Brain microvascular endothelial cell (primary cell): Measurements from ENCODE around the gene SF3B3.

ENCODE experiments used
- DNase-seq: peaks from one replicate; pipeline ENCODE4 v3.0.0-alpha.2; 2020
- H3K27ac ChIP-seq: fragments of 250-450 bp; sonication (Bioruptor Pico); 2 replicates; pipeline ENCODE4 v1.5.1; 2020; ENCODE audit warnings: mild to moderate bottlenecking, moderate library complexity
- H3K27me3 ChIP-seq: fragments of 250-450 bp; sonication (Bioruptor Pico); replicated peaks from 2 replicates; pipeline ENCODE4 v1.5.1; 2020; ENCODE audit warnings: mild to moderate bottlenecking
- H3K36me3 ChIP-seq: fragments of 250-450 bp; sonication (Bioruptor Pico); replicated peaks from 2 replicates; pipeline ENCODE4 v1.5.1; 2020; ENCODE audit warnings: mild to moderate bottlenecking
- H3K4me3 ChIP-seq: 2 replicates; pipeline ENCODE4 v1.5.1; 2011; ENCODE audit warnings: low read depth, mild to moderate bottlenecking, control low read depth, low read length, moderate library complexity
- in situ Hi-C: cut with HindIII; loops from 2 replicates; pipeline ENCODE4 v1.10.0; 2017; ENCODE audit warnings: low sequenced_read_pairs, low pct_ligation_motif_present
- TF ChIP-seq, protein P1 (sequence below): IDR thresholded peaks from 2 replicates; pipeline ENCODE4 v1.5.1; 2011; ENCODE audit warnings: low read depth, mild to moderate bottlenecking, moderate library complexity, low read length, control low read depth, inconsistent platforms; ENCODE audit errors: missing control alignments

The SF3B3 gene

DNA sequence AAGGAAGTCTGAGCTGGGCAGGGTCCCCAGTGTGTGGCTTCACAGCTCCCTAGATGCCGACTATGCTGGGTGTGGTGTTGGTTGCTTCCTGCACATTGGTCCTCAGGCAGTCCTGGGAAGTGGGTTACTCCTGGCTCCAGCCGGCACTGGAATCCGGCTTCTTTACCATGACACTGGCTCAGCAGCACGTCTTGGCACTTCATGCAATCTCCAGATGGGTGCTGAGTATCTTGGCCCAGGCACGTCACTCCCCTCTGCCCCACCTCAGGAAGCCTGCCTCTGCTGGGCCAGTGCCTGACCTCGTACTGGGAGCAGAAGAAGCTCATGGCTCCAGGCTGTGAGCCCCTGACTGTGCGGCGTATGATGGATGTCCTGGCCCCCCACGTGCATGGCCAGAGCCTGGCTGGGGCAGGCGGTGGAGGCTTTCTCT, 44.7 kb upstream of the SF3B3 start:
- no peak overlapping the region for H3K27ac ChIP-seq
- in situ Hi-C loops, result no loop called here
- H3K36me3 ChIP-seq, result peaks cover 26% of the 10 kb centered on the region
- no peak overlapping the region for H3K4me3 ChIP-seq
- DNase-seq, result no peak
- H3K27me3 ChIP-seq, result no peaks in the 10 kb centered on the region
- TF ChIP-seq, protein P1, sequence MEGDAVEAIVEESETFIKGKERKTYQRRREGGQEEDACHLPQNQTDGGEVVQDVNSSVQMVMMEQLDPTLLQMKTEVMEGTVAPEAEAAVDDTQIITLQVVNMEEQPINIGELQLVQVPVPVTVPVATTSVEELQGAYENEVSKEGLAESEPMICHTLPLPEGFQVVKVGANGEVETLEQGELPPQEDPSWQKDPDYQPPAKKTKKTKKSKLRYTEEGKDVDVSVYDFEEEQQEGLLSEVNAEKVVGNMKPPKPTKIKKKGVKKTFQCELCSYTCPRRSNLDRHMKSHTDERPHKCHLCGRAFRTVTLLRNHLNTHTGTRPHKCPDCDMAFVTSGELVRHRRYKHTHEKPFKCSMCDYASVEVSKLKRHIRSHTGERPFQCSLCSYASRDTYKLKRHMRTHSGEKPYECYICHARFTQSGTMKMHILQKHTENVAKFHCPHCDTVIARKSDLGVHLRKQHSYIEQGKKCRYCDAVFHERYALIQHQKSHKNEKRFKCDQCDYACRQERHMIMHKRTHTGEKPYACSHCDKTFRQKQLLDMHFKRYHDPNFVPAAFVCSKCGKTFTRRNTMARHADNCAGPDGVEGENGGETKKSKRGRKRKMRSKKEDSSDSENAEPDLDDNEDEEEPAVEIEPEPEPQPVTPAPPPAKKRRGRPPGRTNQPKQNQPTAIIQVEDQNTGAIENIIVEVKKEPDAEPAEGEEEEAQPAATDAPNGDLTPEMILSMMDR, result no peak

DNA sequence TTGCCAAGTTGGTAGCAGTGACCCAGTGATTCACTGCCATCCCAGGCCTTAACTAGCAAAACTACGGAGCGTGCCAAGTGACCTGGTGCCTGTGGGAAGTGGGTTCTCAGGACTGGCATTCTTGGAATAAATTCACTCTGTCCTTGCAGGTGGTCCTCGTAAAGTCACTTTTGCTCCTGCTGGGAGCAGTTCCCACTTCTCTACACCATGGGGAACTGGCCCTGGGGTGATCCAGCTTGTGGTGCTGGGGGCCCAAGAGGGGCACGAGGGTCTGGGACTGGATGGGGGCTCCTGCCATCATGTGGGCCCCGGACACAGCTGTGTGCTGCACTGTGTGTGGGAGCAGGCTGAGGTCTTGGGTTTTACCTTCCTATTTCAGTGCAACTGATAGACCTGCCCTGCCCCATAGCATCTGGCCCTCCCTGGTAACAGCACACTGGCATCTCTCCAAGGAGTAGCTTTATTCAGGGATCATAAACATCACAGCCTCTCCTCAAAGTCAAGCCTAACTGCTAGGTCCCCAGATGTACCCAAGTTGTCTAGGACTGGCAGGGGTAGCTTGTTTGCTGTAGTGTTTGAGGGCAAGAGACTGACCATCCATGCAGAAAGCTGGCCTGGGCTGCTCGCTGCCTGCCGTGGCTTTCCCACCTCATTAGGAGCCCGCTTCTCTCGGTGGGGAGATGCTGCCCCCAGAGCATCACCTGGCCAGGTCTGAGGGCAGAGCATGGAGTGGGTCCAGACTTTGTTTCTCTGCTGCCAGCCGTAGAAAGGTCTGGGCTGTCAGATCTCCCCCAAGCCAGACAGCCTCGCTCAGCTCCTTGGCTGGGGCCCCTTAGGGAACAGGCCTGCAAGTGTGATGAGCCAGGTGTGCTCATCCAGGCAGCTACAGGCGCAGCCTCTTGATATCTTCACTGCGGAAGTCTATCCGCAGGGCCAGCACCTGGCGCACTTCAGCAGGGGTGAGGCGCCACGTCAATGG, 43.2 kb upstream of the SF3B3 start:
- Histone ChIP-seq H3K27me3 (no peaks in the 10 kb centered on the region), H3K27ac (no peak overlapping the region), H3K4me3 (no peak overlapping the region), H3K36me3 (peaks cover 26% of the 10 kb centered on the region)
- DNase-seq, result no peak
- TF ChIP-seq, protein P1, result no peak
- in situ Hi-C loops, result no loop called here

DNA sequence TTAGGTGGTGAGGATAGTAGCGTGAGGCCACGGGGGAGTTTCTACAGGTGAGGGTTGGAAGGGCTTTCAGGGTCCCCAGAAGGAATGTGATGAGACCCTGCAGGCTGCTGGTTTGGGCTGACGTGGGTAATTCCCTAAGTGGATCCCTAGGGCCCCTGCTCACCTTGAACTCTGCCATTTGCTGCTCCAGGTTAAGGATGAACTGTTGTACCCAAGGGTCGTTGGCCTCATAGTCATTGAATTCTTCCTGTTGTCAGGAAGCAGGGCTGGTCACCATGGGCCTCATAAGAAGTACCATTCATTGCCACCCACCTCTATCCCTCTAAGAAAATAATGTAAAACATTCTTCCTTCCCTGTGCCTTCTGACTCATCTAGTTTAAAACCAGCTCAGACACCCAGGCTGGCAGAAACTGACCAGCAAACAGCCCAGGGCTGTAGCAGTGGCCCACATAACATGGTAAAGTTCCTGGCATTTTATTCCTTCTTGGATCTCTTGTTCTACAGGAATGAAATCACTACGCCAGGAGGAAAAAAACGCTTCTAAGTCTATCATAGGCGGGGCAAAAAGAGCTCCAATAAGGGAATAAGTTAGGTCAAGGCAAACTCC, 41.6 kb upstream of the SF3B3 start:
- H3K27me3 ChIP-seq, result no peaks in the 10 kb centered on the region
- TF ChIP-seq, protein P1, result no peak
- no peak overlapping the region for H3K27ac ChIP-seq
- H3K36me3 ChIP-seq, result peaks cover 26% of the 10 kb centered on the region
- DNase-seq, result no peak
- no peak overlapping the region for H3K4me3 ChIP-seq
- in situ Hi-C loops, result no loop called here

DNA sequence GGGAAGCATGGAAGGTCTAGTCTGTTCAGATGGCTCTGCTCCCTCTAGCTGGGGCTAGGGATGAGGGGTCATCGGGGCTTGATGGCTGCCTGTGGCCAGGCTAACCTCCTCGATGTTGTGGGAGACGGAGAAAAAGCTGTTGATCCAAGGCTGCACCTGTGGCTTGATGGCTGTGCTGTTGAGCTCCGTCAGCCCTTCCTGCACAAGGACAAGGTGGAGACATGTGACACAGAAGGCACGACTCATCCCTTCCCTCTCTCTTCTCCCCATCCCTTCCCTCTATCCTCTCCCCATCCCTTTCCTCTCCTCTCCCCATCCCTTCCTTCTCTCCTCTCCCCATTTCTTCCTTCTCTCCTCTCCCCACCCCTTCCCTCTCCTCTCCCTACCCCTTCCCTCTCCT, 41.0 kb upstream of the SF3B3 start:
- Histone ChIP-seq H3K36me3 (peaks cover 26% of the 10 kb centered on the region), H3K27me3 (no peaks in the 10 kb centered on the region), H3K27ac (no peak overlapping the region), H3K4me3 (no peak overlapping the region)
- in situ Hi-C loops, result no loop called here
- DNase-seq, result no peak
- TF ChIP-seq, protein P1, result no peak

DNA sequence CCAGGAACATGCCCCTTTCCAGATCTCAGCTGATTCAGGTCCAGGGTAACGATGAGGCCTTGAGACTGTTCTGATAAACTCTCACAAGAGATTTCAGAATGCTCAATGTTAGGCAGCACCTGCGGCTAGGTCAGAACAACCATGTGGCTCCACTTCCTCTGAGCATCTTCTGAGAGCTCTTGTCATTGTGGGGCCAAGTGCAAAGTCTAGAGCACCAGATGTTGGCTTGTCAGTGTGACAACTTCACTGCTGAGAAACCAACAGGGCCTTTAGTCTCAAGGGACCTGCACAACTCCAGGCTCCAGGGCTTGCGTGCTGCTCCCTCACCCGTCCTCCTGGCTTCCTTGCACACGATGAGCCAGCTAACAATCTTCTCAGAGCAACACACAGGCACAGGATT, 40.2 kb upstream of the SF3B3 start:
- Histone ChIP-seq H3K4me3 (no peak overlapping the region), H3K36me3 (peaks cover 26% of the 10 kb centered on the region), H3K27ac (no peak overlapping the region), H3K27me3 (no peaks in the 10 kb centered on the region)
- TF ChIP-seq, protein P1, result no peak
- no peak for DNase-seq
- in situ Hi-C loops, result no loop called here
